ENCODE results near the gene CCR5AS.
"Not testable (repeated sequence)": the region's sequence is repeated elsewhere in the genome, so short reads cannot be mapped to it uniquely, and the experiment has no call there.

CCR5AS gene

DNA sequence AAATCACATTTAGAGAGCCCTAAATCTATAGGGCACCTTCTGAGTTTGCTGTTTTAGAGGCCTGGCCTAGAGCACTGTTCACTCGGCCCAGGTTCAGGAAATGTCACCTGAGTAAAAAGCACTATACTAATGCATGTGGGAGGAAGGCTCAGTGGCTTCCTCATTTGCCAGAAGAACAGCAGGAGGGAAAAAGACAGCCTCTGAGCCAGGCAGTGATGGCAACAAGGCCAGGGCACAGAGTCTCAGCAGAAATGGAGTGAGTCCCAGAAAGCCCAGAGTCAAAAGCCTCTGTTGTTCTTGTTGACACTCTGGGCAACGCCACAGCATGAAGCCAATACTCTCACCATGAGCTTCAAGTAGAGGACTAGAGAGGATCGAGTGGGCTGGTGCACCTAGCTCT is 32.0 kb upstream of the CCR5AS start:
- DNase-seq (ENCODE audit: low spot score) (no peak), ATAC-seq (ENCODE audit: low FRiP score) (no peak)
- TF ChIP-seq, protein P1, sequence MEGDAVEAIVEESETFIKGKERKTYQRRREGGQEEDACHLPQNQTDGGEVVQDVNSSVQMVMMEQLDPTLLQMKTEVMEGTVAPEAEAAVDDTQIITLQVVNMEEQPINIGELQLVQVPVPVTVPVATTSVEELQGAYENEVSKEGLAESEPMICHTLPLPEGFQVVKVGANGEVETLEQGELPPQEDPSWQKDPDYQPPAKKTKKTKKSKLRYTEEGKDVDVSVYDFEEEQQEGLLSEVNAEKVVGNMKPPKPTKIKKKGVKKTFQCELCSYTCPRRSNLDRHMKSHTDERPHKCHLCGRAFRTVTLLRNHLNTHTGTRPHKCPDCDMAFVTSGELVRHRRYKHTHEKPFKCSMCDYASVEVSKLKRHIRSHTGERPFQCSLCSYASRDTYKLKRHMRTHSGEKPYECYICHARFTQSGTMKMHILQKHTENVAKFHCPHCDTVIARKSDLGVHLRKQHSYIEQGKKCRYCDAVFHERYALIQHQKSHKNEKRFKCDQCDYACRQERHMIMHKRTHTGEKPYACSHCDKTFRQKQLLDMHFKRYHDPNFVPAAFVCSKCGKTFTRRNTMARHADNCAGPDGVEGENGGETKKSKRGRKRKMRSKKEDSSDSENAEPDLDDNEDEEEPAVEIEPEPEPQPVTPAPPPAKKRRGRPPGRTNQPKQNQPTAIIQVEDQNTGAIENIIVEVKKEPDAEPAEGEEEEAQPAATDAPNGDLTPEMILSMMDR (IDR thresholded peaks at IDR 0.05): no peak

- DNase-seq (ENCODE audit: low spot score) (no peak), ATAC-seq (ENCODE audit: low FRiP score) (no peak)
- TF ChIP-seq, protein P1 (IDR thresholded peaks at IDR 0.05): no peak
Measured at GRCh38 chr3:46435081-46435726, 28.3 kb upstream of the CCR5AS start.

GRCh38 chr3:46433841-46434240 is 27.0 kb upstream of the CCR5AS start:
- ATAC-seq (ENCODE audit: low FRiP score) (no peak), DNase-seq (ENCODE audit: low spot score) (no peak)
- TF ChIP-seq, protein P1 (IDR thresholded peaks at IDR 0.05): no peak

DNA sequence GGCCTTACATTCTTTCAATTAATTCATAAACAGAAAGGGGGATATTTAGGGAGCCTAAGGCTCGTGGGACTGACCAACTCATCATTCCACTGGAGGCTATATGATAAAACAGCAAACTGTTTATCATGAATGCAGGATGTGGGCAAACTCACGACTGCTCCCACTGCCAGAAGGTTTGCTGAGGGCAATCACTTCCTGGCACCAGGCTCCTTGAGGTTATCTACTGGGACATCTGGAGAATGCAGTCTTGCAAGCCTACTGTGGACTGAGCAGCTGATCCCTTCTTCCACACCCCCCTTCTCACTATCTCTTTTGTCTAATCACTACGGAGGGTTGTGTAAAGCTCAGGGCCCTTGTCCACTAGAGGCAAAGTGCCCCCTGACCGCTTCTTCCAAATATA is 26.3 kb upstream of the CCR5AS start:
- not testable (repeated sequence) for DNase-seq (ENCODE audit: low spot score); ATAC-seq (ENCODE audit: low FRiP score)

DNA sequence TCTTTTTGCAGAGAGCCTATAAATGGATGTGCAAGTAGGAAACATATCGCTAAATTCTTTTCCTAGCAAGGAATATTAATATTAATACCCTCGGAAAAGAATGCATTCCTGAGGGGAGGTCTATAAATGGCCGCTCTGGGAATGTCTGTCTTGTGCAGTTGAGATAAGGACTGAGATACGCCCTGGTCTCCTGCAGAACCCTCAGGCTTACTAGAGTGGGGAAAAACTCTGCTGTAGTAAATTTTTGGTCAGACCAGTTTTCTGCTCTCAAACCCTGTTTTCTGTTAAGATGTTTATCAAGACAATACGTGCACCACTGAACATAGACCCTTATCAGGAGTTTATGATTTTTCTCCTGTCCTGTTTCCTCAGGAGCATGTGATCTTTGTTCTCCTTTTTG is 25.0 kb upstream of the CCR5AS start:
- ATAC-seq (ENCODE audit: low FRiP score); DNase-seq (ENCODE audit: low spot score): not testable (repeated sequence)

DNA sequence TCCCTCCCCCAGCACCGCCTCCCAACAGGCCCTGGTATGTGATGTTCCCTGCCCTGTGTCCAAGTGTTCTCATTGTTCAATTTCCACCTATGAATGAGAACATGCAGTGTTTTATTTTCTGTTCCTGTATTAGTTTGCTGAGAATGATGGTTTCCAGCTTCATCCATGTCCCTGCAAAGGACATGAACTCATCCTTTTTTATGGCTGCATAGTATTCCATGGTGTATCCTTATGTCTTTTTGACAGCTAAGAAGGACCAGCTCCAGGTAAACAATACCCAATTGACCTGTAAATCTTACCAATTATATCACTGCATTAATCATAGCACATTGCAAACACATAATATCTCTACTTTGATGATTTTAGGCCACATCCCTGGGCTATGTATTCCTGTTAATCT is 24.0 kb upstream of the CCR5AS start:
- not testable (repeated sequence) for ATAC-seq (ENCODE audit: low FRiP score); DNase-seq (ENCODE audit: low spot score)

DNA sequence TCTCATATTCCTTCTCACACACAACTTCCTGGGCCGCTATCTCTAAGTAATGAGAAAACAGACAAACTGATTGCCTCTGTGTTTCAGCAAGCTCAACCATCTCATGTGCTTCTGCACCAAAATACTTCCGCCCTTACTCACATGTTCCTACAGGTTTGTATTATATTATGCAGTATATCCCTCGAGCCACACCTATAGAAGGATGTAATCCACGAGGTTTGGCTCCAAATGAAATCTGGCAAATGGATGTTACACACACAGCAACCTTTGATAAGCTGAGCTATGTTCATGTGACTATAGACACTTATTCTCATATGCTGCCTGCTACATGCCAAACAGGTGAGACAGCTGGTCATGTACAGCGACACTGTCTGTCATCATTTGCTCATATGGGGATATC is 22.8 kb upstream of the CCR5AS start:
- TF ChIP-seq, protein P1 (IDR thresholded peaks at IDR 0.05): no peak
- no peak for DNase-seq (ENCODE audit: low spot score)
- ATAC-seq (ENCODE audit: low FRiP score): no peak

DNA sequence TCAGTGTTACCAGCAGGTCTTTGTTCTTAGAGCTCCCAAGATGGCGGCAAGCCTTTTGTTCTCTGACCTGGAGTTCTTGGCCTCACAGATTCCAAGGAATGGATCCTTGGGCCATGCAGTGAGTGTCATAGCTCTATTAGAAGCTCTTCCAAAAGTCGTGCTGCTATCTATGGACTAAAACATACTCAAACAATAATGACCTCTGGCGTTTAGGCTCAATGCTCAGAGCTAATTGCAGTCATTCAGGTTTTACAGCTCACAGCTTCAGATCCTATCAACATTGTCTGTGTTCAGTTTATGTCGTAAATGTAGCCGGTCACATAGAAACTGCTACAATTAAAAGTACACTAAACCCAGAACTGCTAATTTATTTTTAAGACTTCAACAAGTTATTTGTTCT is 22.4 kb upstream of the CCR5AS start:
- TF ChIP-seq, protein P1 (IDR thresholded peaks at IDR 0.05): no peak
- DNase-seq (ENCODE audit: low spot score) (no peak), ATAC-seq (ENCODE audit: low FRiP score) (no peak)
